ENCODE measurements around the gene TSPAN11.
"Not testable (repeated sequence)": the region's sequence is repeated elsewhere in the genome, so short reads cannot be mapped to it uniquely, and the experiment has no call there.

The TSPAN11 gene

GRCh38 chr12:31002999-31003398 lies 76.5 kb downstream of the TSPAN11 start:
- no peak for DNase-seq (ENCODE audit: low read depth)

- DNase-seq (ENCODE audit: low read depth) = no peak
Observed at GRCh38 chr12:31003861-31004640, 77.5 kb downstream of the TSPAN11 start.

- no peak for DNase-seq (ENCODE audit: low read depth)
Observed at GRCh38 chr12:31004666-31005065, 78.1 kb downstream of the TSPAN11 start.

- no peak for DNase-seq (ENCODE audit: low read depth)
Observed at GRCh38 chr12:31005256-31005943, 78.9 kb downstream of the TSPAN11 start.

- DNase-seq (ENCODE audit: low read depth) = no peak
Observed at GRCh38 chr12:31005944-31006361, 79.4 kb downstream of the TSPAN11 start.

GRCh38 chr12:31006416-31007152 lies 80.0 kb downstream of the TSPAN11 start:
- no peak for DNase-seq (ENCODE audit: low read depth)

- DNase-seq (ENCODE audit: low read depth) = no peak
Observed at GRCh38 chr12:31007153-31007495, 80.6 kb downstream of the TSPAN11 start.

GRCh38 chr12:31007636-31008175 lies 81.2 kb downstream of the TSPAN11 start:
- DNase-seq (ENCODE audit: low read depth) = no peak

- no peak for DNase-seq (ENCODE audit: low read depth)
Observed at GRCh38 chr12:31008241-31008761, 81.8 kb downstream of the TSPAN11 start.

- DNase-seq (ENCODE audit: low read depth) = no peak
Observed at GRCh38 chr12:31008961-31009840, 82.7 kb downstream of the TSPAN11 start.

GRCh38 chr12:31009976-31010375 lies 83.4 kb downstream of the TSPAN11 start:
- no peak for DNase-seq (ENCODE audit: low read depth)

GRCh38 chr12:31011336-31011735 lies 84.8 kb downstream of the TSPAN11 start:
- DNase-seq (ENCODE audit: low read depth) = no peak

GRCh38 chr12:31011746-31012566 lies 85.4 kb downstream of the TSPAN11 start:
- no peak for DNase-seq (ENCODE audit: low read depth)

GRCh38 chr12:31012567-31012891 lies 86.0 kb downstream of the TSPAN11 start:
- not testable (repeated sequence) for DNase-seq (ENCODE audit: low read depth)

- DNase-seq (ENCODE audit: low read depth) = no peak
Observed at GRCh38 chr12:31015215-31015614, 88.7 kb downstream of the TSPAN11 start.

GRCh38 chr12:31016057-31016456 lies 89.5 kb downstream of the TSPAN11 start:
- no peak for DNase-seq (ENCODE audit: low read depth)

GRCh38 chr12:31017535-31017934 lies 91.0 kb downstream of the TSPAN11 start:
- no peak for DNase-seq (ENCODE audit: low read depth)

GRCh38 chr12:31018106-31018789 lies 91.7 kb downstream of the TSPAN11 start:
- no peak for DNase-seq (ENCODE audit: low read depth)

- no peak for DNase-seq (ENCODE audit: low read depth)
Observed at GRCh38 chr12:31018790-31019505, 92.4 kb downstream of the TSPAN11 start.
